HG03558 (cell line): ENCODE results near the gene ZNF519.

Experiments
- ATAC-seq: cut with Tn5 transposase; IDR thresholded peaks from one replicate; pipeline ENCODE4 v1.9.1; 2021; ENCODE audit warnings: moderate number of reproducible peaks; ENCODE audit not compliant: unreplicated experiment; ENCODE audit errors: extremely low read depth

Gene ZNF519

DNA sequence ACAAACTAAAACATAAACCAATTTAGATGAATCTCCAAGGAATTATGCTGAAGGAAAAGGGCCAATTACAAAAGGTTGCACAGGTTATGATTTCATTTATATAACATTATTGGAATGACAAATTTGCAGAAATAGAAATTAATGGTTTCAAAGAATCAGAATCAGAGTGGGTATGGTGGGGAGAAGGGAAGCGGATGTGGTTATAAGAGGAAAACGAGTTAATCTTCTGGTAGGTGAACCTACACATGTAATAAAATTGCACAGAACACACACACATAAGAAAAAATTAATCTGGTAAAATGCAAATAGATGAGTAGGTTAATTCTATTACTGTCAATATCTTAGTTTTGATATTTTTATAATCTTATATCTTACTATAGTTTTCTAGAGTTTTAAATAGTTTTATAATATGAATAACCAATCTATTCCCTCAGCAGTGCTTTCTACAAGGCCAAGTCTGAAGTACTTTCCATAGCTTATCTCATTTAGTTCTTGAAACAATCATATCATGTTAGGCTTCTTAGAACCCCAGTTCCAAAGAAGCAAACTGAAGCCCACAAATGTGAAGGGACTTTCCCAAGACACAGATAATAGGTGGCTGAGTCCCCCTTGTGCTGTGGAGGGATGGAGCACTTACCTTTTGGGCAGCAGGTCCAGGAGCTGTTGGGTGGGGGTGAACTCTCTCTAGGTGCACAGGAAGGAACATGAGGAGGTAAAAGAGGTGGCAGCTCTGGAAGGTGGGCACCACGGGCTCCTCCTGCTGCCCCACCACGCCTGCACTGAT, 31.5 kb downstream of the ZNF519 start:
- no peak for ATAC-seq

DNA sequence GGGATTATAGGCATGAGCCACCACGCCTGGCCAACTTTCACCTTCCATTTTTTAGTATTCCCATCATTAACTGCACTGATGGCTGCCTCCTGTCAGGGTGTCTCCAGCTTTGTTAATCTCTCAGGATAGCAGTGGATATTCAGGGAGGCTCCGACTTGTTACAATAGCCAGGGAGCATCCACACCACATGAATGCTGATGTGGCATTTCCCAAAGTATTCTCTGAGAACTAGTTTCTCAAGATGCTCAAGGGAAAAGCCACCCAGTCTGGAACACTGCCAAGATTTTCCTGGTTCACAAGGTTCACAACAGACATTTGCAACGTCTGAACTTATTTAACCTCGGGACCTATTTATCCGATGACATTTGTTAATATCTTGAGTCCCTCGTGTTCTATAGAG, 33.8 kb downstream of the ZNF519 start:
- ATAC-seq: no peak

DNA sequence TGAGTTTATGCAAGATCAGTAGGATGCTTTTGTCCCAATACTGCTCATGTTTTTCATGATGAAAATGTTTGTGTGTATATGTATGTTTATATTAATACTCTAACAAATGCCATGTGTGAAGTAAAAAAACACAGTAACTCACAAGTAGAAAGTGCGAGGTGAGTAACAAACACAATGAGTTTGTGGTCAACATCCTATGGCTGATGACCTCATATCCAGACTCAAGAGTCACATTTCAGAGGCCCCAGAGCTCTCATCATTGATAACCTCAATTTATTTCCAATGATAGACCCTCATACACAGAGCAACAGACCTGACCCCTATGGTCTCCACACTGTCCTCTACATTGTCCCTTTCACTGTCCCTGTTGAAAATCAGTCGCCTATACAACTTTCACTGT, 34.5 kb downstream of the ZNF519 start:
- ATAC-seq: no peak

DNA sequence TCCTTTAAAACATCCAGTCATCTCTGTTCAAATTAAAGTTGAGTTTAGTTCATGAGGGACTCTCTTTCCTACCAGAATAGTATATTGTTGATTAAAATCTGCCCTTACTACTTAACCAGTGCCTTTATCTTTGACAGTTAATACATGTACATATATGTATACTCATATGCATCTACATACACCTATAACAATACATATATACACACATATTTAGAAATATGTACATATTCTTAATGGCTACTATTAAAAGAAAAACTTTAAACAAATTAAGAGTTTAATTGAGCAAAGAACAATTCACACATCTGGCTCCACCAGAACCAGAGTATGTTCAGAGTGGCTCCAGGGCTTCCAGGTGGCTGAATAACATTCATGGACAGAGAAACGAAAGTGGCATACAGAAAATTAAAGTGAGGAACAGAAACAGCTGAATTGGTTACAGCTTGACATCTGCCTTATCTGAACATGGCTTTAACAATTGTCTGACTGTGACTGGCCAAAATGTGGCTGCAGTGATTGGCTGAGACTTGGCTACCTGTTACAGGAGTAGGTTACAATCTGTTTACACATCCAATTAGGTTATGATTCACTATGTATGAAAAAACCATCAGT, 38.8 kb downstream of the ZNF519 start:
- ATAC-seq: no peak

DNA sequence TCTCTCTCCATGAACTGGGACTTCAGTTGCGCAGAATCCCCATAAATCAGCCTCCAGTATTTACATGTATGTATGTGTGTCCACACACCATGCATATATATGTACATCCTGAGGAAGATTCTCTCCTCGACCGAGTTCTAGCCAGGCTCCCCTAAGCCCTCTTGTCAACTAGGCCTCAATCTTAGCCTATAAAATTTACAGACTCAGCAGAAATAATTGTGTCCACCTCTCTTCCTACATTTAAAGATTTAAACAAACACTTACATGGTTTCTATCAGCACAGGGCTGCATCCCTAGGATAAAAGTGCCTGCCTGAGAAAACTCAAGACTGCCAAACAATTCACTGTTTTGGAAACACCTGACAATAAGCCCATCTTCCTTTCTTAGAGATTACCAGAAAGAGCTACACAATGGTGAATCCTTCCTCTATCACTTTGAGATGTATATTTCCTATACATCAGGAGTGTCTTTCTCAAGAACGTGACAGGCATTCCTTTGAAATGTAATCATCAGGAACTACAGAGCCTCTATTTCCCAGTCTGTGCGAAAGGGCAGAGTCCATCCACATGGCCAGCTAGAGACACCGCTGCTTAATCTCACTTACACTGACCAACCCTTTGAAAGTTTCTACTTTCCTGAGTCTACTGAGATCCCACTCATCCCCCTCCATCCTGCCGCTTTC, 39.5 kb downstream of the ZNF519 start:
- ATAC-seq: no peak

DNA sequence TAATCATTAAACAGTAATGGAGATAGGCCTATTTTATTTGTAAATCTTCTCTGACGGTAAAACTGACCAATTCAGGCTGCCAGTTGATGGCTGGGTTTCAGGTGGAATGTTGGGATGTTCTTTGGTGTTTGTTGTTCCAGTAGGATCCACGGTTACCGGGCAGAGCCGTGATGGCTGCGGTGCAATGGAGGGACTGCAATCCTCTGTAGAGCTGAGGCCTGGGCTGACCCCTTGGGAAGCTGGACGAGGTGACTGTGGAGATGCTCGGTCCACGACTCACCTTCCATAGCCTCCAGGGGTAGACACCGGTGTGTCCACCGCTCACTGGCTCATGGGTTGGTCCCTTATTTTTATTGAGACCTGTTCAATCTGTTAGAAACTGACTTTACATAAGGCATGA, 42.5 kb downstream of the ZNF519 start:
- ATAC-seq: no peak

DNA sequence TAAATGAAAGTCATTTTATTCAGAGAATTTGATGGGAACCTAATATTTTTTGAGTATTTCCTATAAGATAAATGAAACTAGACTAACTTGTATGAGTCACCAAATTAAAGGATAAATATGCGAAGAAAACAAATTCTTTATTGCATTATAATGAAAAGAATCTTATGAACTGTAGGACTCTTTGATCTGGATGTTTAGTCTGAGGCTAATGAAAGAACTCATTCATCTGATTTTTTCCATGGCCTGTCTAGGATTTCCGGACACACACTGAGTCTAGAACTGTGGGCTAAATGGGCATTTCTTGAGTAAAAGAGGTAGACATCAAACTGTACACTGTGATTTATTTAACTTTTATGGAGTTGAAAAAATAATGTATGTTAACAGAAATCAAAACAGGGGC, 43.0 kb downstream of the ZNF519 start:
- no peak for ATAC-seq

DNA sequence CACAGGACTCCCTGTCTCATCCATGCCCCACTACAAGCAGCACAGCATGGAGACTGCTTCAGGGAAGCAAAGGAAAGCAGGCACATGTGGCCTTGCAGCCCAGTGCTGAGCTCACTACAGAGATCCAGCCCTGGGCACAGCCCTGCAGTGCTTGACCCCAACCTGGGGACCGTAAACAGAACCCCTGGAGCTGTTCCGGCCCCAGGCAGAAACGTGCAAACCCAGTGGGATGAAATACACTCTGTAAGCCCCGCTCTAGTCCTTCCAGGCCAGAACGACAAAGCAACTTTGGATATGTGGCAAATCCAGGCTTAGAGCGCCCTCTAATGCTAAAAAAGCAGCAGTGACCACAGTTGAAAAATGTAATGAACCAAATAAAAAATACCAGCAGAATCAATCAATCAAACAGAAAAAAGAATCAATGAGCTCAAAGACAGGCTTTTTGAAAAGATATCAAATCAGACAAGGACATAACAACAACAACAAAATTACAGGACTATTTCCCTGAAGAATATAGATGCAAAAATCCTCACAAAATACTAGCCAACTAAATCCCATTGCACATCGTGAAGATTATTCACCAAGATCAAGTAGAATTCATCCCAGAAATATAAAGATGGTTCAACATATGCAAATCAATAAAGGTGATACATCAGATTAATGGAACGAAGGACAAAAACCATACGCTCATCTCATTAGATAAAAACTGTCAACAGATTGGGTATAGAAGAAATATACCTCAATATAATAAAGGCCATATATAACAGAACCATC, 45.6 kb downstream of the ZNF519 start:
- no peak for ATAC-seq

DNA sequence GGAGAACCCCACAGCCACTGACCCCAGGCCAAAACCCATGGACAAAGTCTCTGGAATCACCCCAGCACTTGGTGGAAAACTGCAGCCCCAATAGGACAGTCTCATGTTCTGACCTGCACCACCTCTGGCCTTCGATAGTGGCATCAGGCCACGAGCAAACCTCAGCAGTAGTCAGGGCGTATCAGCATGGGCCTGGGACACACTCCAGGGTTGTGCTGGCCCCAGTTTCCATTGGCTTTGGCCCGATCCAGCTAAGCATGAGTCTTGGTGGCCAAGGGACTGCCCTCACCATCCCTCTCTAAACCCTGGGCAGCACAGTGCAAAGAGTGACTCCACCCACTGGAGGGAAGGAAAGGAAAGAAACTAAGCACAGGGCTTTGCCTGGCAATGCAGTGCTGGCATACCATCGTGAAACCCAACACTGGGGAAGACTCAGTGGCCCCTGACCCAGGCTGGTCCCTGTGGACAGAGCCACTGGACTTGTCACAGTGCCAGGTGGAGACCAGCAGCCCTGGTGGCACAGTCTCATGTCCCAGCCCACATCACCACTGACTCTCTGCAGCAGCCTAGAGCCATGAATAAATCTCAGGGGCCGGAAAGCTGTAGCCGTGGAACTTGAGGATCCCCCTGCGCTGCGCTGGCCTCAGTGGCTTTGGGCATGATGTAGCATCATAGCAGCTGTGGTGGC, 46.3 kb downstream of the ZNF519 start:
- ATAC-seq: no peak

DNA sequence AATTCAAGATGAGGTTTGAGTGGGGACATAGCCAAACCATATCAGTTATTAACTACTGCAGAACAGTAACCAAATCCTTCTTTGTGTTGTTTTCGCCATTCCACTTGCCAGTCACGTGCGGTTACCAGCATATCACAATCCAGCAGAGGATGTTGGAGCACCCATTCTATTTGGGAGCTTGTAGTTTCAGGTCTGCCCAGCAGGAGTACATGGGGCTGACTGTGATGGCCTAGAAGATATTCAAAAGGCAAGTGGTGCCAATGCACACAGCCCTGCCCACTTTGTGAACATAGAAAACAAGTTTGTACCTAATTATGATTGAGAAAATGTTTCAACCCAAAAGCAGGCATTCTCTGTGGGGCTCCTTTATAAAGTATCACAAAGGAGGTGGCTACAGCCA, 57.0 kb downstream of the ZNF519 start:
- no peak for ATAC-seq

DNA sequence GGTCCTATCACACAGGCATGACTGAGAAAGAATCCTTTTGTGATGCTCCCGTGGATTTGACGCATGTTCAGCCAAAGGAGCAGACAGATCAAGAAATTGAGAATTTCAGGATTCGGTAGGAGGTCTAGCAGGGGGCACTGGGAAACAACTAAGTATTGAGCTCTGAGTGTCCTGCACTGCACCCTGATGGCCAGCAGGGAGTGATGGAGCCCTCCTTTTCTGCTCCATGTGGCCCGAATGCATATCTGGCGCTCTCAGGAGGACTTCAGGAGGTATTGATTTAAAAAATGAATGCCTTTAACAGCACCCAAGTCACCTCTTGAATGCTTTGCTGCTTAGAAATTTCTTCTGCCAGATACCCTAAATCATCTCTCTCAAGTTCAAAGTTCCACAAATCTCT, 58.0 kb downstream of the ZNF519 start:
- ATAC-seq: no peak

DNA sequence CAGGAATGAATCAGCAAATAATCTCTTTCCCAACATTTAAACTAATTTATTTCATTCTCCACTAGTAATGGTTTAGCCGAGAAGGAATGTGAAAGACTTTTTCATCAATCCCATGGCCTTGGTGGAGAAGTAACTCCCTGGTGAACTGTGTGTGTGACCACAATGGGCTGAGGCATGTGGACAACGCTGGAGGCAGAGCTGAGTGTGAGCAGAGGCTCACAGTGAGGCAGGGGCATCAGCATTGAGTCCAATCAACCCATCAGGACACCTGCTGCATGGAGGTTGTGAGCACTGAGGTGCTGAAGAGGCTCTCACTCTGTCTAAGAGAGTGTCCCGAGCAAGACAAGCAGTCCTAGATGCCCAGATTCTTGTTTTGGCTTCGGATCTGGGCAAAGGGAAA, 78.6 kb downstream of the ZNF519 start:
- ATAC-seq: no peak
